Caco-2 (cell line): Measurements from ENCODE around the gene LOXL1. TPM values are rescaled to one million over a fixed set of nuclear protein-coding genes. Genes with fewer than 3 reads are reported as not detected.

Experiments
- BruUV-seq: library from RNA; stranded (reverse); fragments of 400-500 nt; replicated peaks from 2 replicates; lab custom pipeline; 2021; lab: Mats Ljungman, UMichigan
- CTCF ChIA-PET: fragments of 300-600 bp; sonication (Branson Sonifier 250); formaldehyde crosslinking; loops from one replicate; lab custom pipeline; 2022; ENCODE audit warnings: antibody characterized with exemption; lab: Charles Lee
- POLR2A ChIA-PET: fragments of 300-600 bp; sonication (Branson Sonifier 250); formaldehyde crosslinking; loops from one replicate; lab custom pipeline; 2022; ENCODE audit warnings: antibody characterized with exemption; lab: Charles Lee
- DNase-seq, 2 experiments: peaks; one replicate each; pipeline versions ENCODE4 v3.0.0 to v3.0.0-alpha.2; 2020 to 2022
- H3K27me3 ChIP-seq: replicated peaks from 2 replicates; pipeline ENCODE4 v1.6.0; 2011; ENCODE audit warnings: low read length; ENCODE audit not compliant: control insufficient read depth, insufficient read depth
- H3K36me3 ChIP-seq: 2 replicates; pipeline ENCODE4 v1.5.1; 2011; ENCODE audit warnings: low read length; ENCODE audit not compliant: control insufficient read depth, insufficient read depth
- H3K4me1 ChIP-seq: fragments of 250-450 bp; sonication (Bioruptor Pico); 2 replicates; pipeline ENCODE4 v1.5.1; 2020; ENCODE audit warnings: mild to moderate bottlenecking
- H3K4me3 ChIP-seq: 2 replicates; pipeline ENCODE4 v1.5.1; 2011; ENCODE audit warnings: low read depth, mild to moderate bottlenecking, control low read depth, low read length
- H3K9me3 ChIP-seq: fragments of 250-450 bp; sonication (Bioruptor Pico); 2 replicates; pipeline ENCODE4 v1.5.1; 2020; ENCODE audit warnings: mild to moderate bottlenecking, moderate library complexity
- H3K27ac Mint-ChIP-seq: one replicate; pipeline ENCODE4 v1.8.0; 2022; ENCODE audit warnings: mixed read lengths; ENCODE audit not compliant: unreplicated experiment
- H3K27me3 Mint-ChIP-seq: one replicate; pipeline ENCODE4 v1.8.0; 2022; ENCODE audit warnings: mixed read lengths; ENCODE audit not compliant: insufficient read depth, unreplicated experiment
- H3K36me3 Mint-ChIP-seq: one replicate; pipeline ENCODE4 v1.8.0; 2022; ENCODE audit warnings: mild to moderate bottlenecking, mixed read lengths; ENCODE audit not compliant: insufficient read depth, unreplicated experiment
- H3K4me1 Mint-ChIP-seq: one replicate; pipeline ENCODE4 v1.8.0; 2022; ENCODE audit warnings: low read depth, mixed read lengths; ENCODE audit not compliant: unreplicated experiment
- H3K4me3 Mint-ChIP-seq: one replicate; pipeline ENCODE4 v1.8.0; 2022; ENCODE audit warnings: mild to moderate bottlenecking, moderate library complexity, mixed read lengths; ENCODE audit not compliant: unreplicated experiment
- H3K9me3 Mint-ChIP-seq: one replicate; pipeline ENCODE4 v1.8.0; 2022; ENCODE audit warnings: mixed read lengths; ENCODE audit not compliant: unreplicated experiment
- CTCF ChIP-seq, 2 experiments: fragments of 200-600 bp in 1 of 2; IDR thresholded peaks; 1 replicate in 1 of 2; 2 replicates in 1 of 2; pipeline versions ENCODE4 v1.5.1 to v1.8.0; 2011 to 2022; ENCODE audit warnings: antibody characterized with exemption in 1 of 2, control low read depth in 1 of 2, inconsistent platforms in 1 of 2, low read depth in 1 of 2, low read length in 1 of 2, mild to moderate bottlenecking in 1 of 2, moderate library complexity in 1 of 2; ENCODE audit not compliant: insufficient read depth in 1 of 2, severe bottlenecking in 1 of 2, unreplicated experiment in 1 of 2
- intact Hi-C: fragments of 100-400 bp; cut with micrococcal nuclease; formaldehyde crosslinking; loops from one replicate; pipeline ENCODE4 v1.10.0; 2022; ENCODE audit not compliant: unreplicated experiment
- total RNA-seq: library from RNA; stranded (reverse); gene quantifications from 2 replicates; pipeline ENCODE4 v1.2.3, GENCODE V29; 2022

LOXL1 gene
- total RNA-seq, 1 experiment from 2014 or later: 3.7 TPM

- Histone ChIP-seq H3K9me3 (no peaks in the 10 kb centered on the region), H3K36me3 (no peaks in the 10 kb centered on the region), H3K4me1 (no peaks in the 10 kb centered on the region), H3K27me3 (no peaks in the 10 kb centered on the region), H3K4me3 (no peak overlapping the region)
- Mint-ChIP-seq H3K4me1 (peaks cover 6% of the 10 kb centered on the region), H3K27ac (no peak overlapping the region), H3K9me3 (no peaks in the 10 kb centered on the region), H3K4me3 (no peak overlapping the region), H3K27me3 (peaks cover 4% of the 10 kb centered on the region), H3K36me3 (no peaks in the 10 kb centered on the region)
- DNase-seq: no peak
- BruUV-seq: no TSS peak
- TF ChIP-seq CTCF (IDR thresholded peaks at IDR 0.05; ENCODE audit: insufficient read depth in 1 of 2, low read depth in 1 of 2, low read length in 1 of 2, severe bottlenecking in 1 of 2, unreplicated experiment in 1 of 2): no peak
- intact Hi-C loops: no loop called here
- ChIA-PET CTCF (interaction anchor here (1.0 kb wide), 1 partner anchor 20 kb away, joined by 3 read pairs; no protein-coding TSS in a partner anchor), POLR2A (no interaction called here)
Measured at GRCh38 chr15:73952913-73953750, 26.9 kb downstream of the LOXL1 start.

- CTCF ChIA-PET: interaction anchor here (0.5 to 1.0 kb wide), 2 partner anchors 18 to 29 kb away, joined by 3 read pairs; no protein-coding TSS in a partner anchor
- intact Hi-C loops: no loop called here
- H3K36me3 Mint-ChIP-seq: no peaks in the 10 kb centered on the region
- H3K27ac Mint-ChIP-seq: no peak overlapping the region
- DNase-seq: no peak
- Histone ChIP-seq H3K4me1 (no peaks in the 10 kb centered on the region), H3K36me3 (no peaks in the 10 kb centered on the region), H3K4me3 (no peak overlapping the region), H3K9me3 (no peaks in the 10 kb centered on the region), H3K27me3 (no peaks in the 10 kb centered on the region)
- no peak overlapping the region for H3K4me3 Mint-ChIP-seq
- POLR2A ChIA-PET: no interaction called here
- TF ChIP-seq CTCF (IDR thresholded peaks at IDR 0.05; ENCODE audit: insufficient read depth in 1 of 2, low read depth in 1 of 2, low read length in 1 of 2, severe bottlenecking in 1 of 2, unreplicated experiment in 1 of 2): no peak
- BruUV-seq: no TSS peak
- no peaks in the 10 kb centered on the region for H3K9me3 Mint-ChIP-seq
- H3K4me1 Mint-ChIP-seq: peaks cover 6% of the 10 kb centered on the region
- H3K27me3 Mint-ChIP-seq: peaks cover 4% of the 10 kb centered on the region
Measured at GRCh38 chr15:73954188-73955145, 28.2 kb downstream of the LOXL1 start.

GRCh38 chr15:73955326-73955725 is 29.1 kb downstream of the LOXL1 start:
- no peak for TF ChIP-seq CTCF (IDR thresholded peaks at IDR 0.05; ENCODE audit: insufficient read depth in 1 of 2, low read depth in 1 of 2, low read length in 1 of 2, severe bottlenecking in 1 of 2, unreplicated experiment in 1 of 2)
- Mint-ChIP-seq H3K4me1 (peaks cover 6% of the 10 kb centered on the region), H3K9me3 (no peaks in the 10 kb centered on the region), H3K27ac (no peak overlapping the region), H3K36me3 (no peaks in the 10 kb centered on the region), H3K4me3 (no peak overlapping the region), H3K27me3 (peaks cover 4% of the 10 kb centered on the region)
- Histone ChIP-seq H3K36me3 (no peaks in the 10 kb centered on the region), H3K9me3 (no peaks in the 10 kb centered on the region), H3K4me3 (no peak overlapping the region), H3K27me3 (no peaks in the 10 kb centered on the region), H3K4me1 (no peaks in the 10 kb centered on the region)
- ChIA-PET POLR2A (no interaction called here), CTCF (no interaction called here)
- intact Hi-C loops: no loop called here
- BruUV-seq: no TSS peak
- peak in 1 of 2 experiments; percentile 25 for DNase-seq
